Heart left ventricle (tissue), 16 donors: ENCODE measurements around the gene ALK. TPM values are rescaled to one million over a fixed set of nuclear protein-coding genes. Genes with fewer than 3 reads are reported as not detected.

ENCODE experiments used
- ATAC-seq, 4 donors: fragments of 200-7000 bp; cut with Tn5 transposase; one replicate each; pipeline ENCODE4 v1.9.1; 2020 to 2022; ENCODE audit warnings: moderate library complexity in 4 of 4, mild to moderate bottlenecking in 3 of 4, moderate number of reproducible peaks in 1 of 4
- DNase-seq, 5 donors: peaks; one replicate each; pipeline ENCODE4 v3.0.0-alpha.2; 2020
- H3K27ac ChIP-seq, 12 donors: fragments of 200-600 bp; sonication (generic) in 4 of 12; one replicate each; pipeline versions ENCODE4 v1.5.0 to v1.8.0; 2016 to 2022; ENCODE audit warnings: mild to moderate bottlenecking in 2 of 12
- H3K27me3 ChIP-seq, 9 donors: fragments of 200-600 bp; sonication (generic) in 2 of 9; one replicate each; pipeline versions ENCODE4 v1.5.1 to v1.8.0; 2016 to 2022; ENCODE audit warnings: mild to moderate bottlenecking in 3 of 9
- H3K36me3 ChIP-seq, 9 donors: fragments of 200-600 bp; sonication (generic) in 2 of 9; one replicate each; pipeline versions ENCODE4 v1.5.0 to v1.8.0; 2018 to 2022; ENCODE audit warnings: mild to moderate bottlenecking in 2 of 9
- H3K4me1 ChIP-seq, 12 donors: fragments of 200-600 bp; sonication (generic) in 4 of 12; one replicate each; pipeline versions ENCODE4 v1.5.0 to v1.8.0; 2016 to 2022; ENCODE audit warnings: mild to moderate bottlenecking in 3 of 12
- H3K4me3 ChIP-seq, 12 donors: fragments of 200-600 bp; sonication (generic) in 4 of 12; one replicate each; pipeline versions ENCODE4 v1.5.0 to v1.8.0; 2017 to 2022; ENCODE audit warnings: mild to moderate bottlenecking in 9 of 12, moderate library complexity in 4 of 12
- H3K9me3 ChIP-seq, 12 donors: fragments of 200-600 bp; sonication (generic) in 4 of 12; one replicate each; pipeline versions ENCODE4 v1.5.0 to v1.8.0; 2016 to 2022; ENCODE audit warnings: mild to moderate bottlenecking in 1 of 12
- POLR2A ChIP-seq, 2 donors: fragments of 450-650 bp; IDR thresholded peaks; one replicate each; pipeline ENCODE4 v1.6.1; 2017; ENCODE audit warnings: antibody characterized with exemption in 2 of 2, mild to moderate bottlenecking in 2 of 2, moderate library complexity in 2 of 2
- WGBS, 4 donors: extraction: QIAGEN DNeasy Blood & Tissue Kit in 2 of 4; methylation state at CpG; one replicate each; pipeline versions ENCODE4 v1.1.5 to v1.1.7; 2013 to 2018; 5-methylcytosine and 5-hydroxymethylcytosine counted together
- intact Hi-C, 10 donors: fragments of 100-400 bp; cut with DNase I; formaldehyde crosslinking; loops; one replicate each; pipeline versions ENCODE4 v1.11.1 to v1.14.2; 2022
- polyA plus RNA-seq, 2 donors: library from polyadenylated mRNA; stranded (reverse); fragments of 200-250 nt; gene quantifications; one replicate each; pipeline ENCODE4 v1.2.3, GENCODE V29; 2013
- total RNA-seq, 9 donors: library from RNA; depleted of rRNA in 2 of 9; stranded (reverse); fragments of >200 nt in 2 of 9; fragmentation: NEBNext Ultra II Directional in 3 of 9; extraction: Animal tissue kit (Norgen Biotek cat#: 25700) in 3 of 9; gene quantifications; one replicate each; pipeline versions ENCODE4 v1.1.0 to v1.2.4, GENCODE V29; 2016 to 2023
- TF ChIP-seq, protein P1 (sequence below), 12 donors: fragments of 200-600 bp; sonication (generic) in 4 of 12; IDR thresholded peaks; one replicate each; pipeline versions ENCODE4 v1.5.0 to v1.8.0; 2018 to 2022; ENCODE audit warnings: antibody characterized with exemption in 12 of 12, mild to moderate bottlenecking in 5 of 12
- donor health status: ischemic (EF 13 %, LVEDD 7.1; RV severe dilation, severe dysfunction).
- donor health status: healthy with polysubstance abuse.
- donor health status: DM: no; HTN: yes; CAD: no.
- donor health status: DM: no; HTN: no; CAD: no.
- donor health status: ischemic (EF 25% LVEDD 6.9; RV normal size, moderate dysfunction).
- donor health status: ischemic (EF 25% LVEDD 5.7; RV mildly dilated, moderate dysfunction).
- donor health status: healthy.
- donor health status: DM: yes; HTN: yes; CAD: no.
- donor health status: ischemic (EF 35%, LVEDD 5.7; RV mildly dilated, moderate dysfunction).
- donor health status: nonischemic (EF 11% LVEDD 7.7; RV severe dilation, severe dysfunction).
- donor health status: DM: yes; HTN: yes; CAD: no.
- donor health status: PGD.
- donor health status: ischemic (EF 29% LVEDD 5.4; RV normal size, mild dysfunction).
- donor health status: nonischemic (EF 23%, LVEDD 6.1; RV moderate dilation, normal function).

Gene ALK
- total and polyA plus RNA-seq, 11 donors = 0.05 to 0.50 (median 0.13) TPM; not detected in 5

DNA sequence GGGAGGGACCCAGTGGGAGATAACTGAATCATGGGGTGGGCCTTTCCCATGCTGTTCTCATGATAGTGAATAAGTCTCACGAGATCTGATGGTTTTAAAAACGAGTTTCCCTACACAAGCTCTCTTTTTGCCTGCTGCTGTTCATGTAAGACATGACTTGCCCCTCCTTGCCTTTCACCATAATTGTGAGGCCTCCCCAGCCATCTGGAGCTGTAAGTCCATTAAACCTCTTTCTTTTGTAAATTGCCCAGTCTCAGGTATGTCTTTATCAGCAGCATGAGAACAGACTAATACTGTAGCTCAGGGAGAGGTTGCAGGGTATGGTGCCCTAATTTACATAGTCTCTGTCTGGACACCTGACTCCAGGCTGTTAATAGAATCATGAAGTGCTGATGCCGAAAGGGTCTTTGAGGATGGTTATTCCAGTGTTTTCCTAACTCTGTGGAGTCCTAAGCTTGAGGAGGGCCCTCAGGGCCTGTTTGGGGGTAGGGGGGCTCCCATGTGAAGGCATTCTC lies 343.2 kb downstream of the ALK start:
- intact Hi-C loops = no loop called here
- no peaks in the 10 kb centered on the region for H3K9me3 ChIP-seq
- DNase-seq (no peak), ATAC-seq (no peak)
- H3K27me3 ChIP-seq = peaks cover 0 to 3% (median 0%) of the 10 kb centered on the region in 9 donors
- H3K4me3 ChIP-seq = no peak overlapping the region
- H3K4me1 ChIP-seq = no peaks in the 10 kb centered on the region
- H3K27ac ChIP-seq = no peak overlapping the region
- 75 to 79% (median 76%) methylated on average over 3 of the region's 3 CpGs for WGBS, 4 donors
- H3K36me3 ChIP-seq = no peaks in the 10 kb centered on the region
- TF ChIP-seq, protein P1, sequence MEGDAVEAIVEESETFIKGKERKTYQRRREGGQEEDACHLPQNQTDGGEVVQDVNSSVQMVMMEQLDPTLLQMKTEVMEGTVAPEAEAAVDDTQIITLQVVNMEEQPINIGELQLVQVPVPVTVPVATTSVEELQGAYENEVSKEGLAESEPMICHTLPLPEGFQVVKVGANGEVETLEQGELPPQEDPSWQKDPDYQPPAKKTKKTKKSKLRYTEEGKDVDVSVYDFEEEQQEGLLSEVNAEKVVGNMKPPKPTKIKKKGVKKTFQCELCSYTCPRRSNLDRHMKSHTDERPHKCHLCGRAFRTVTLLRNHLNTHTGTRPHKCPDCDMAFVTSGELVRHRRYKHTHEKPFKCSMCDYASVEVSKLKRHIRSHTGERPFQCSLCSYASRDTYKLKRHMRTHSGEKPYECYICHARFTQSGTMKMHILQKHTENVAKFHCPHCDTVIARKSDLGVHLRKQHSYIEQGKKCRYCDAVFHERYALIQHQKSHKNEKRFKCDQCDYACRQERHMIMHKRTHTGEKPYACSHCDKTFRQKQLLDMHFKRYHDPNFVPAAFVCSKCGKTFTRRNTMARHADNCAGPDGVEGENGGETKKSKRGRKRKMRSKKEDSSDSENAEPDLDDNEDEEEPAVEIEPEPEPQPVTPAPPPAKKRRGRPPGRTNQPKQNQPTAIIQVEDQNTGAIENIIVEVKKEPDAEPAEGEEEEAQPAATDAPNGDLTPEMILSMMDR (IDR thresholded peaks at IDR 0.05) = no peak
- no peak for TF ChIP-seq POLR2A (IDR thresholded peaks at IDR 0.05)

DNA sequence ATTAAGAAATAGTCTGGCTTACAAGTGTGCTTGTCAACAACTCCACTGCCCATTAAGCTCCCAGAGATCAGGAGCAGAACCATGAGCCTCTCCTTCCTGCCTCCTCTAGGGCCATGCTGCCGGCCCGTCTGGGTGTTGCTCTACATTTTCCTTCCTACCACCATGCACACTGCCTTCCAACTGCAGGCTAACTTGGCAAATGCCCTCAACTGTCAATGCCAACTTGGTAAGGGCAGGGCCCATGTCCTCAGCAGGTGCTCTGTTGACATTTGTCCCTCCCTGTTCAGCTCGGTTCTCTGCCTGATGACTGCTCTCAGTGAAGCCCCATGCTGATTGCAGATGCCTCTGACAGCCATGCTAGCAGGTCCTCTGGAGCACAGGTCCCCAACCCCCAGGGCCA lies 345.2 kb downstream of the ALK start:
- no peaks in the 10 kb centered on the region for H3K36me3 ChIP-seq
- H3K9me3 ChIP-seq = no peaks in the 10 kb centered on the region
- peaks cover 0 to 3% (median 0%) of the 10 kb centered on the region in 9 donors for H3K27me3 ChIP-seq
- DNase-seq (peak in 2 of 5 donors; percentile 32 to 44), ATAC-seq (peak in 3 of 4 donors; percentile 47 to 88 (median 81))
- intact Hi-C loops = no loop called here
- no peaks in the 10 kb centered on the region for H3K4me1 ChIP-seq
- no peak for TF ChIP-seq POLR2A (IDR thresholded peaks at IDR 0.05)
- TF ChIP-seq, protein P1 (IDR thresholded peaks at IDR 0.05) = no peak
- 18 to 36% (median 28%) methylated on average over 3 of the region's 3 CpGs for WGBS, 4 donors
- H3K27ac ChIP-seq = no peak overlapping the region
- H3K4me3 ChIP-seq = no peak overlapping the region

DNA sequence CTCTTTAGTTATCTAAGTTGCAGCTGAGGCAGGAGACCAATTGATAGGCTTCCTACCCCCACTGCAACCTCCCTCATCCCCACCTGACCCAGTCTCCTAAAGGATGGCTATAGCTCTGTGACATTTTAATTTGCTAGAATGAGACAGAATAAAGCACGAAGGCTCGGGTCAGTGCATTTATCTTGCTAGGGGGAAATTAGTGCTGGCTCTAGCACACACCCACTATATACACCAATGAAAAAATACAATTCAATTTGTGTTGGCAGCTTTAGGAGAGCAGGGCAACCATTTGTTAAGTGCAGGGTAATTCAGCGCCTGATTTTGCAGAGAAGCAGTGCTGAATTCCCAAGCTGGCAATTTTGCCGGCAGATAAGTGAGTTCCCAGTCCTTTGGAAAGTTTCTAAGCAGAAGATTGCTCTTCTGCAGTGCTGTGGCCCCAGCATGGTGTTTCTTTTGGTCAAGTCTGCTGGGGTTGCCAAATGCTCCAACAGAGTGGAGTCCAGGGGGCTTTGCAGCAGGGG lies 346.0 kb downstream of the ALK start:
- no peak for ATAC-seq
- H3K27me3 ChIP-seq = peaks cover 0 to 3% (median 0%) of the 10 kb centered on the region in 9 donors

DNA sequence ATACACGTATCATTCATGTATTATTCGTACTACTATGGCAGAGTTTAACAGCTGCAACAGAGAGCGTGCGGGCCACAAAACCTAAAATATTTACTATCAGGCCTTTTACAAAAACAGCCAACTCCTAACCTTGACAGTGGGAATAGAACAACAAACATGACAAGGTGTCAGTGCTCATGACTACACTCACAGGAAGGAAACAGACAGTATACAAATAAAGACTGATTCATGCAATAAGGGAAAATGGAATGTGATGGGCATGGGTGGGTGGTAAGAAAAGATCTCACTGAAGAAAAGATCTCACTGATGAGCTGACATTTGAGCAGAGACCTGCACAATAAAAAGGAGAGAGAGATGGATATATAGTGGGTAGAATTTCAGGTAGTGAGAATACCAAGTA lies 347.8 kb downstream of the ALK start:
- intact Hi-C loops = no loop called here
- TF ChIP-seq, protein P1 (IDR thresholded peaks at IDR 0.05) = no peak
- TF ChIP-seq POLR2A (IDR thresholded peaks at IDR 0.05) = no peak
- Histone ChIP-seq H3K36me3 (no peaks in the 10 kb centered on the region), H3K4me3 (no peak overlapping the region), H3K27ac (no peak overlapping the region), H3K27me3 (peaks cover 0 to 3% (median 0%) of the 10 kb centered on the region in 9 donors), H3K9me3 (no peaks in the 10 kb centered on the region), H3K4me1 (no peaks in the 10 kb centered on the region)
- DNase-seq (no peak), ATAC-seq (no peak)
- WGBS, 4 donors = 89 to 93% (median 92%) methylated on average over 4 of the region's 4 CpGs

More for the DNA sequence above, 346.0 kb downstream of the ALK start:
- 79 to 88% (median 82%) methylated on average over 4 of the region's 4 CpGs for WGBS, 4 donors
- intact Hi-C loops = no loop called here
- Histone ChIP-seq H3K36me3 (no peaks in the 10 kb centered on the region), H3K9me3 (no peaks in the 10 kb centered on the region), H3K4me3 (no peak overlapping the region), H3K4me1 (no peaks in the 10 kb centered on the region), H3K27ac (no peak overlapping the region)
- DNase-seq = no peak
- no peak for TF ChIP-seq POLR2A (IDR thresholded peaks at IDR 0.05)
- TF ChIP-seq, protein P1 (IDR thresholded peaks at IDR 0.05) = no peak
